Mesendoderm (in vitro differentiated cells): ENCODE results near the gene YJEFN3.
A peak's percentile ranks its signal among the peaks of the same experiment; 100 is the strongest.

Source experiments
- DNase-seq: peaks from one replicate; pipeline ENCODE4 v3.0.0; 2013
- H2AK5ac ChIP-seq: 2 replicates; pipeline ENCODE4 v1.6.1; 2013; ENCODE audit warnings: low read length, inconsistent platforms
- H2BK120ac ChIP-seq: 2 replicates; pipeline ENCODE4 v1.6.1; 2013; ENCODE audit warnings: low read depth, mild to moderate bottlenecking, low read length, moderate library complexity, mixed read lengths
- H2BK15ac ChIP-seq: replicated peaks from 2 replicates; pipeline ENCODE4 v1.6.1; 2013; ENCODE audit warnings: low read depth, mild to moderate bottlenecking, moderate library complexity
- H2BK5ac ChIP-seq: 2 replicates; pipeline ENCODE4 v1.6.1; 2013; ENCODE audit warnings: low read length, inconsistent platforms
- H3K18ac ChIP-seq: 2 replicates; pipeline ENCODE4 v1.6.1; 2013; ENCODE audit warnings: mild to moderate bottlenecking, low read length, mixed read lengths
- H3K23ac ChIP-seq: one replicate; pipeline ENCODE4 v1.6.1; 2013; ENCODE audit warnings: low read length
- H3K27ac ChIP-seq: 2 replicates; pipeline ENCODE4 v1.5.1; 2013; ENCODE audit warnings: low read depth, mild to moderate bottlenecking, inconsistent platforms, low read length, moderate library complexity
- H3K27me3 ChIP-seq: 2 replicates; pipeline ENCODE4 v1.6.1; 2013; ENCODE audit warnings: low read length, control low read depth, mild to moderate bottlenecking, inconsistent platforms; ENCODE audit not compliant: insufficient read depth, poor library complexity
- H3K36me3 ChIP-seq: 2 replicates; pipeline ENCODE4 v1.6.1; 2013; ENCODE audit warnings: low read length, inconsistent platforms; ENCODE audit not compliant: control insufficient read depth, insufficient read depth
- H3K4ac ChIP-seq: one replicate; pipeline ENCODE4 v1.6.1; 2013; ENCODE audit warnings: low read depth, mild to moderate bottlenecking, low read length, moderate library complexity
- H3K4me1 ChIP-seq: 2 replicates; pipeline ENCODE4 v1.6.1; 2013; ENCODE audit warnings: low read depth, low read length, inconsistent platforms; ENCODE audit not compliant: control insufficient read depth
- H3K4me2 ChIP-seq: 2 replicates; pipeline ENCODE4 v1.6.1; 2013; ENCODE audit warnings: low read length
- H3K4me3 ChIP-seq: 2 replicates; pipeline ENCODE4 v1.5.1; 2013; ENCODE audit warnings: mild to moderate bottlenecking, low read length
- H3K56ac ChIP-seq: one replicate; pipeline ENCODE4 v1.6.1; 2013; ENCODE audit warnings: low read length
- H3K79me1 ChIP-seq: 2 replicates; pipeline ENCODE4 v1.6.1; 2013; ENCODE audit warnings: low read length, inconsistent platforms
- H3K79me2 ChIP-seq: 2 replicates; pipeline ENCODE4 v1.6.1; 2013; ENCODE audit warnings: mild to moderate bottlenecking, low read length; ENCODE audit not compliant: control insufficient read depth, insufficient read depth
- H3K9ac ChIP-seq: 2 replicates; pipeline ENCODE4 v1.6.1; 2013; ENCODE audit warnings: low read length, inconsistent platforms
- H4K5ac ChIP-seq: one replicate; pipeline ENCODE4 v1.6.1; 2013; ENCODE audit warnings: low read length
- H4K8ac ChIP-seq: one replicate; pipeline ENCODE4 v1.6.1; 2013; ENCODE audit warnings: low read depth, mild to moderate bottlenecking, control low read depth, low read length, moderate library complexity
- WGBS: extraction: QIAGEN DNeasy Blood & Tissue Kit; methylation state at CpG from one replicate; pipeline ENCODE4 v1.1.7; 2013; ENCODE audit warnings: low lambda C conversion rate, missing lambda C conversion rate; ENCODE audit not compliant: insufficient coverage; ENCODE audit errors: extremely low coverage; 5-methylcytosine and 5-hydroxymethylcytosine counted together

YJEFN3 gene

GRCh38 chr19:19571071-19571786 is 42.5 kb downstream of the YJEFN3 start:
- H3K18ac ChIP-seq = no peak overlapping the region
- no peak overlapping the region for H2BK120ac ChIP-seq
- no peak overlapping the region for H2BK5ac ChIP-seq
- H3K4ac ChIP-seq = no peak overlapping the region
- H3K56ac ChIP-seq = no peak overlapping the region
- H3K4me3 ChIP-seq = no peak overlapping the region
- no peaks in the 10 kb centered on the region for H3K79me2 ChIP-seq
- WGBS = no CpG with 5 or more reads among the region's 11 CpGs
- no peak overlapping the region for H2AK5ac ChIP-seq
- H3K4me1 ChIP-seq = no peaks in the 10 kb centered on the region
- no peak overlapping the region for H3K27ac ChIP-seq
- H3K4me2 ChIP-seq = no peak overlapping the region
- H3K27me3 ChIP-seq = no peaks in the 10 kb centered on the region
- no peak overlapping the region for H4K5ac ChIP-seq
- no peak overlapping the region for H2BK15ac ChIP-seq
- H3K36me3 ChIP-seq = no peaks in the 10 kb centered on the region
- H3K23ac ChIP-seq = no peak overlapping the region
- H3K79me1 ChIP-seq = no peaks in the 10 kb centered on the region
- no peak overlapping the region for H3K9ac ChIP-seq
- no peak overlapping the region for H4K8ac ChIP-seq
- no peak for DNase-seq

DNA sequence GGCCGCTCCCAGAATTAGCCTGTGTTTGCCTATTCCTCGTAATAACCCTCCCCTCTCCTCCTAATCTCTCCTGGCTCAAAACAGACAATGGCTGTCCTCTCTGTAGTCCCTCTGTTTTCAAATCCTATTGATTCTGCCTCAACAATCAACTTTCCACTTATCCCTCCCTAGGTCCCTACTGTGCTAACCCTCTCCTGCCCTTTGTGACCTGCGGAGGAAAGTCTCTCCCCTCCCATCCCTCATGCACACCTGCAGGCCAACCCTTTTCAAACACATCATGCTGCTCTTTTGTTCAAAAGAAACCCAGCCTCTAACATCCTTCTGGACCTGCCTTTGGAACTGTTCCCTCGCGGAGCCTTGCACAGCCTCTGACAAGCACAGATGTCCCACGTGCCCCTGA is 46.7 kb downstream of the YJEFN3 start:
- no peak overlapping the region for H4K5ac ChIP-seq
- H4K8ac ChIP-seq = no peak overlapping the region
- no peaks in the 10 kb centered on the region for H3K79me2 ChIP-seq
- H2BK5ac ChIP-seq = no peak overlapping the region
- no peaks in the 10 kb centered on the region for H3K4me1 ChIP-seq
- no peaks in the 10 kb centered on the region for H3K79me1 ChIP-seq
- no peak overlapping the region for H3K23ac ChIP-seq
- no peak overlapping the region for H2BK15ac ChIP-seq
- no CpG with 5 or more reads among the region's 6 CpGs for WGBS
- H3K27me3 ChIP-seq = no peaks in the 10 kb centered on the region
- no peak overlapping the region for H3K4me2 ChIP-seq
- H2BK120ac ChIP-seq = no peak overlapping the region
- DNase-seq = peak; percentile 42
- H2AK5ac ChIP-seq = no peak overlapping the region
- no peaks in the 10 kb centered on the region for H3K36me3 ChIP-seq
- no peak overlapping the region for H3K27ac ChIP-seq
- H3K4me3 ChIP-seq = no peak overlapping the region
- no peak overlapping the region for H3K18ac ChIP-seq
- no peak overlapping the region for H3K4ac ChIP-seq
- no peak overlapping the region for H3K9ac ChIP-seq
- H3K56ac ChIP-seq = no peak overlapping the region

- no peak overlapping the region for H3K27ac ChIP-seq
- no peak overlapping the region for H3K4me3 ChIP-seq
- H2BK5ac ChIP-seq = no peak overlapping the region
- H3K79me1 ChIP-seq = no peaks in the 10 kb centered on the region
- no peaks in the 10 kb centered on the region for H3K27me3 ChIP-seq
- no peak overlapping the region for H3K9ac ChIP-seq
- no peak overlapping the region for H2AK5ac ChIP-seq
- H3K4me1 ChIP-seq = no peaks in the 10 kb centered on the region
- WGBS = no CpG with 5 or more reads among the region's 6 CpGs
- H3K4ac ChIP-seq = no peak overlapping the region
- no peak overlapping the region for H3K56ac ChIP-seq
- DNase-seq = no peak
- H3K23ac ChIP-seq = no peak overlapping the region
- H3K4me2 ChIP-seq = no peak overlapping the region
- H3K36me3 ChIP-seq = no peaks in the 10 kb centered on the region
- no peak overlapping the region for H4K5ac ChIP-seq
- no peak overlapping the region for H2BK15ac ChIP-seq
- no peak overlapping the region for H2BK120ac ChIP-seq
- no peak overlapping the region for H3K18ac ChIP-seq
- H4K8ac ChIP-seq = no peak overlapping the region
- H3K79me2 ChIP-seq = no peaks in the 10 kb centered on the region
Observed at GRCh38 chr19:19578252-19578651, 49.5 kb downstream of the YJEFN3 start.

DNA sequence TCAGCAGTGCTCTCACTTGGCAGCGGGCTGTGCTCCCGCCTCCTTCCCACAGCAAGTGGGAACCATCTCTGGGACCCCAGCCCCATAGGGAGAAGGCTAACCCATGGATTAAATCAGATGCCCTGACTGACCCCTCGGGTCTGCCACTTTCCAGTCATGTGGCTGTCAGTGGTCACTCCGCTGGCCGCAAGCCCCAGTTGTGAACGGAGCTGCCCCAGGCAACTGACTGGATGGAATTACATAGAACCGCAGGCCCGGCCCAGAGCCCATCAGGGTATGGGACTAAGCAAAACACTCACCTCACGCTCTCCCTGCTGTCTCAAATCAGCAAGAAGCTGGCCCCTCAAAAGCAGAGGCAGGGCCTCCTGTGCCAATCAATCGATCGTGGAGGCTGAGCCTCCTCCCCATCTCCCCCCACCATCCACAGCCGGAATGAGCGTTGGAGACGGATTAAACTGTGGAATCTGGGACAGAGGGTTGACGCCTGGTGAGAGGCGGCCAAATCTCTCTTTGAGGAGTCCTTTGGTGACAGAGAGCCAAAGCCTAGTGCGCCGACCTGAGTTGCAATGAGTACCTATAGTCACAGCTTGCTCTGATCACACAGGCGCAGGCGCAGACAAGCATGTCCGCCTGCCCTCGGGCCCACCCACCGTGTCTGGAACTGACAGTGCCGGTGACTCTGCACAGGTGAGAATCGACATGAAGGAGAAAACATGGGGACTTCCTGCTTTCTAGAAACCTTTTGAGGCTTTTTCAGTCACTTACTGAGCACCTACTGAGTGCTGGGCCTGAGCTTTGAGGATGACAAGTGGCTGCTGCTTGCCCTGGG is 51.0 kb downstream of the YJEFN3 start:
- no peak overlapping the region for H3K4me3 ChIP-seq
- DNase-seq = no peak

GRCh38 chr19:19580418-19580817 is 51.7 kb downstream of the YJEFN3 start:
- Histone ChIP-seq H3K36me3 (no peaks in the 10 kb centered on the region), H2BK120ac (no peak overlapping the region), H3K18ac (no peak overlapping the region), H3K4me1 (no peaks in the 10 kb centered on the region), H4K8ac (no peak overlapping the region), H3K27me3 (no peaks in the 10 kb centered on the region), H2AK5ac (no peak overlapping the region), H3K9ac (no peak overlapping the region), H4K5ac (no peak overlapping the region), H3K4me3 (no peak overlapping the region), H3K79me2 (no peaks in the 10 kb centered on the region), H3K4me2 (no peak overlapping the region), H3K56ac (no peak overlapping the region), H2BK5ac (no peak overlapping the region), H3K4ac (no peak overlapping the region), H2BK15ac (no peak overlapping the region), H3K23ac (no peak overlapping the region), H3K27ac (no peak overlapping the region), H3K79me1 (no peaks in the 10 kb centered on the region)
- no peak for DNase-seq
- WGBS = no CpG with 5 or more reads among the region's 4 CpGs

More for the DNA sequence above, 51.0 kb downstream of the YJEFN3 start:
- Histone ChIP-seq H2BK15ac (no peak overlapping the region), H3K36me3 (no peaks in the 10 kb centered on the region), H3K56ac (no peak overlapping the region), H3K18ac (no peak overlapping the region), H4K5ac (no peak overlapping the region), H3K23ac (no peak overlapping the region), H2BK5ac (no peak overlapping the region), H2BK120ac (no peak overlapping the region), H2AK5ac (no peak overlapping the region), H3K79me1 (no peaks in the 10 kb centered on the region), H4K8ac (no peak overlapping the region), H3K79me2 (no peaks in the 10 kb centered on the region), H3K4me2 (no peak overlapping the region), H3K4me1 (no peaks in the 10 kb centered on the region), H3K27me3 (no peaks in the 10 kb centered on the region), H3K27ac (no peak overlapping the region), H3K4ac (no peak overlapping the region), H3K9ac (no peak overlapping the region)
- no CpG with 5 or more reads among the region's 25 CpGs for WGBS
